HFF-Myc (cell line): ENCODE measurements around the gene ARFIP1.

Experiments
- DNase-seq: peaks from one replicate; pipeline ENCODE4 v3.0.0-alpha.2; 2011; ENCODE audit warnings: low read depth; ENCODE audit errors: extremely low read depth
- H3K4me3 ChIP-seq: replicated peaks from 2 replicates; pipeline ENCODE4 v1.5.1; 2011; ENCODE audit warnings: low read depth, mild to moderate bottlenecking, control low read depth, low read length
- CTCF ChIP-seq: IDR thresholded peaks from 2 replicates; pipeline ENCODE4 v1.5.1; 2012; ENCODE audit warnings: mild to moderate bottlenecking, low read depth, low read length, control low read depth; ENCODE audit errors: missing control alignments

The ARFIP1 gene

GRCh38 chr4:152819026-152819645 is 39.4 kb downstream of the ARFIP1 start:
- DNase-seq: no peak
- no peak for TF ChIP-seq CTCF
- H3K4me3 ChIP-seq: no peak overlapping the region

GRCh38 chr4:152820073-152820472 is 40.3 kb downstream of the ARFIP1 start:
- no peak for TF ChIP-seq CTCF
- H3K4me3 ChIP-seq: no peak overlapping the region
- DNase-seq: no peak

DNA sequence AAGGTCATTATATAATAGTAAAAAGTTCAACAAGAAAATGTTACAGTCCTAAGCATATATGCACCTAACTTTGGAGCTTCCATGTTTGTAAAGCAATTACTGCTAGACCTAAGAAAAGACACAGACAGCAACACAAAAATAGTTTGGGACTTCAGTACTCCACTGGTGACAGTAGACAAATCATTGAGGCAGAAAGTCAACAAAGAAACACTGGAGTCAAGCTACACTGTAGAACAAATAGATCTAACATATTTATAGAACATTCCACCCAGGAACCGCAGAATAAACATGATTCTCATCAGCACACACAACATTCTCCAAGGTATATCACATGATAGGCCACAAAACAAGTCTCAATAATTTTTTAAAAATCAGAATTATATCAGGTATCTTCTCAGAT is 42.6 kb downstream of the ARFIP1 start:
- H3K4me3 ChIP-seq: no peak overlapping the region
- no peak for DNase-seq
- no peak for TF ChIP-seq CTCF

DNA sequence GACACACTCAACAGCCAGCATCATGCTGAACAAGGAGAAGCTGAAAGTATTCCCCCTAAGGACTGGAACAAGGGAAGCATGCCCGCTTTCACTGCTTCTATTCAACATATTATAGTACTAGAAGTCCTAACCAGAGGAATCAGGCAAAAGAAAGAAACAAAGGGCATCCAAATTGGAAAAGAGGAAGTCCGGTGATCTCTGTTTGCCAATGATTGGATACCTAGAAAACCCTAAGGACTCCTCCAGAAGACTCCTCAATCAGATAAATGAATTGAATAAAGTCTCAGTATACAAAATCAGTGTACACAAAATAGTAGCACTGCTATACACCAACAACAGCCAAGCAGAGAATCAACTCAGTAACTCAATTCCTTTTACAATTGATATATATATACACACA is 44.8 kb downstream of the ARFIP1 start:
- DNase-seq: no peak
- no peak overlapping the region for H3K4me3 ChIP-seq
- no peak for TF ChIP-seq CTCF

DNA sequence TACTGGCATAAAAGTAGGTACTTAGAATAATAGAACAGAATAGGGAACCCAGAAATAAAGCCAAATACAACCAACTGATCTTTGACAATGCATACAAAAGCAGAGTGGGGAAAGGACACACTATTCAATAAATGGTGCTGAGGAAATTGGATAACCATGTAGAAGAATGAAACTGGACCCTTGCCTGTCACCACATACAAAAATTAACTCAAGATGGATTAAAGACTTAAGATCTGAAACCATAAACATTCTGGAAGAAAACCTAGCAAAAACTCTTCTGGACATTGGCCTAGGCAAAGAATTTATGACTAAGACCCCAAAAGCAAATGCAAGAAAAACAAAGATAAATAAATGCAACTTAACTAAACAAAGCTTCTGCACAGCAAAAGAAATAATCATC is 45.6 kb downstream of the ARFIP1 start:
- no peak for TF ChIP-seq CTCF
- no peak for DNase-seq
- no peak overlapping the region for H3K4me3 ChIP-seq

DNA sequence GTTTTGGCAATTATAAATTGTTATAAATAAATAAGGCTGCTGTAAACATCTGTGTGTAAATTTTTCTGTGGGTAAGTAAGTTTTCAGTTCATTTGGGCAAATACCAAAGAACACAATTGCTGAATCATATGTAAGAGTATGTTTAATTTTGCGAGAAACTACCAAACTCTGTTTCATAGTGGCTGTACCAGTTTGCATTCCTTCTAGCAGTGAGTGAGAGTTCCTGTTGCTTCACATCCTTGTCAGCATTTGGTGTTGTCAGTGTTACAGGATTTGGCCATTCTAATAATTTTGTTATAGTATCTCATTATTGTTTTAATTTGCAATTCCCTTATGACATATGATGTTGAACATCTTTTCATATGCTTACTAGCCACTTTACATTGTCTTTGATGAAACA is 48.4 kb downstream of the ARFIP1 start:
- no peak for DNase-seq
- no peak overlapping the region for H3K4me3 ChIP-seq
- TF ChIP-seq CTCF: no peak

- no peak overlapping the region for H3K4me3 ChIP-seq
- no peak for TF ChIP-seq CTCF
- DNase-seq: no peak
These were observed 51.7 kb downstream of the ARFIP1 start for GRCh38 chr4:152831416-152831815.
